Trophoblast cell (in vitro differentiated cells and primary cell): Measurements from ENCODE around the gene C3orf70.

Experiments
- DNase-seq, 2 donors: peaks; one replicate each; pipeline ENCODE4 v3.0.0-alpha.2; 2016
- H2AFZ ChIP-seq: 2 replicates; pipeline ENCODE4 v1.6.1; 2013; ENCODE audit warnings: low read length, moderate library complexity, mild to moderate bottlenecking; ENCODE audit not compliant: insufficient read depth, poor library complexity
- H2AK5ac ChIP-seq: 2 replicates; pipeline ENCODE4 v1.6.1; 2013; ENCODE audit warnings: mild to moderate bottlenecking, low read length
- H2BK120ac ChIP-seq: 2 replicates; pipeline ENCODE4 v1.6.1; 2013; ENCODE audit warnings: low read length, mild to moderate bottlenecking, moderate library complexity; ENCODE audit not compliant: insufficient read depth, poor library complexity
- H2BK12ac ChIP-seq: 2 replicates; pipeline ENCODE4 v1.6.1; 2013; ENCODE audit warnings: mild to moderate bottlenecking, low read length, moderate library complexity
- H2BK5ac ChIP-seq: 2 replicates; pipeline ENCODE4 v1.6.1; 2013; ENCODE audit warnings: low read length, low read depth, moderate library complexity, mild to moderate bottlenecking; ENCODE audit not compliant: poor library complexity
- H3K14ac ChIP-seq: 2 replicates; pipeline ENCODE4 v1.6.1; 2013; ENCODE audit warnings: mild to moderate bottlenecking, low read length
- H3K18ac ChIP-seq: 2 replicates; pipeline ENCODE4 v1.6.1; 2013; ENCODE audit warnings: mild to moderate bottlenecking, low read length
- H3K23ac ChIP-seq: 2 replicates; pipeline ENCODE4 v1.6.1; 2013; ENCODE audit warnings: low read length
- H3K27ac ChIP-seq: 2 replicates; pipeline ENCODE4 v1.5.1; 2013; ENCODE audit warnings: low read depth, mild to moderate bottlenecking, inconsistent platforms, low read length, moderate library complexity
- H3K27me3 ChIP-seq: 2 replicates; pipeline ENCODE4 v1.6.1; 2013; ENCODE audit warnings: inconsistent platforms, mild to moderate bottlenecking, low read length, moderate library complexity; ENCODE audit not compliant: insufficient read depth
- H3K36me3 ChIP-seq, 2 experiments: 1 replicate in 1 of 2; 2 replicates in 1 of 2; pipeline ENCODE4 v1.6.1; 2013; ENCODE audit warnings: low read length in 2 of 2, mild to moderate bottlenecking in 2 of 2, moderate library complexity in 1 of 2; ENCODE audit not compliant: insufficient read depth in 2 of 2, control insufficient read depth in 1 of 2
- H3K4ac ChIP-seq: 2 replicates; pipeline ENCODE4 v1.6.1; 2013; ENCODE audit warnings: low read depth, mild to moderate bottlenecking, low read length, moderate library complexity
- H3K4me1 ChIP-seq, 2 experiments: 1 replicate in 1 of 2; 2 replicates in 1 of 2; pipeline ENCODE4 v1.6.1; 2013; ENCODE audit warnings: low read length in 2 of 2, mild to moderate bottlenecking in 2 of 2, moderate library complexity in 1 of 2; ENCODE audit not compliant: insufficient read depth in 2 of 2, control insufficient read depth in 1 of 2
- H3K4me2 ChIP-seq: 2 replicates; pipeline ENCODE4 v1.6.1; 2013; ENCODE audit warnings: inconsistent platforms, mild to moderate bottlenecking, low read length, moderate library complexity
- H3K4me3 ChIP-seq: 2 replicates; pipeline ENCODE4 v1.5.1; 2013; ENCODE audit warnings: mild to moderate bottlenecking, low read depth, low read length, inconsistent platforms
- H3K79me1 ChIP-seq: one replicate; pipeline ENCODE4 v1.6.1; 2013; ENCODE audit warnings: low read length
- H3K79me2 ChIP-seq: 2 replicates; pipeline ENCODE4 v1.6.1; 2013; ENCODE audit warnings: low read length, mild to moderate bottlenecking; ENCODE audit not compliant: control insufficient read depth, insufficient read depth, poor library complexity
- H3K9ac ChIP-seq: 2 replicates; pipeline ENCODE4 v1.6.1; 2013; ENCODE audit warnings: mild to moderate bottlenecking, low read length
- H3K9me3 ChIP-seq: 2 replicates; pipeline ENCODE4 v1.6.1; 2013; ENCODE audit warnings: low read depth, mild to moderate bottlenecking, control low read depth, inconsistent platforms, low read length; ENCODE audit not compliant: insufficient read depth
- H4K12ac ChIP-seq: 2 replicates; pipeline ENCODE4 v1.6.1; 2013; ENCODE audit warnings: low read depth, mild to moderate bottlenecking, low read length, moderate library complexity
- H4K8ac ChIP-seq: 2 replicates; pipeline ENCODE4 v1.6.1; 2013; ENCODE audit warnings: low read depth, mild to moderate bottlenecking, low read length, moderate library complexity
- H4K91ac ChIP-seq: one replicate; pipeline ENCODE4 v1.6.1; 2013; ENCODE audit warnings: low read depth, mild to moderate bottlenecking, low read length, moderate library complexity
- WGBS: extraction: QIAGEN DNeasy Blood & Tissue Kit; methylation state at CpG from one replicate; pipeline ENCODE4 v1.1.7; 2013; ENCODE audit warnings: missing lambda C conversion rate; ENCODE audit not compliant: insufficient read length, insufficient coverage; ENCODE audit errors: extremely low coverage; 5-methylcytosine and 5-hydroxymethylcytosine counted together

The C3orf70 gene

GRCh38 chr3:185197068-185197467 lies 44.2 kb upstream of the C3orf70 start:
- H3K9me3 ChIP-seq, result no peaks in the 10 kb centered on the region
- no peak overlapping the region for H4K8ac ChIP-seq
- no peak overlapping the region for H3K4me2 ChIP-seq
- H3K79me2 ChIP-seq, result no peaks in the 10 kb centered on the region
- H3K27me3 ChIP-seq, result no peaks in the 10 kb centered on the region
- no peak overlapping the region for H4K12ac ChIP-seq
- no peak overlapping the region for H3K4me3 ChIP-seq
- no peak overlapping the region for H4K91ac ChIP-seq
- no peak overlapping the region for H3K23ac ChIP-seq
- H3K9ac ChIP-seq, result no peak overlapping the region
- no peak overlapping the region for H2BK5ac ChIP-seq
- H3K4me1 ChIP-seq, result no peaks in the 10 kb centered on the region
- no peaks in the 10 kb centered on the region for H3K79me1 ChIP-seq
- H3K14ac ChIP-seq, result no peak overlapping the region
- H2BK120ac ChIP-seq, result no peak overlapping the region
- H2AK5ac ChIP-seq, result no peak overlapping the region
- no CpG with 5 or more reads among the region's 2 CpGs for WGBS
- no peak overlapping the region for H3K18ac ChIP-seq
- H3K36me3 ChIP-seq, result no peaks in the 10 kb centered on the region
- no peak overlapping the region for H3K4ac ChIP-seq
- DNase-seq, result no peak
- H3K27ac ChIP-seq, result no peak overlapping the region
- no peak overlapping the region for H2BK12ac ChIP-seq
- H2AFZ ChIP-seq, result no peak overlapping the region

GRCh38 chr3:185195652-185196051 lies 42.8 kb upstream of the C3orf70 start:
- Histone ChIP-seq H2BK12ac (no peak overlapping the region), H4K91ac (no peak overlapping the region), H3K4ac (no peak overlapping the region), H3K79me2 (no peaks in the 10 kb centered on the region), H3K36me3 (no peaks in the 10 kb centered on the region), H3K4me2 (no peak overlapping the region), H4K8ac (no peak overlapping the region), H4K12ac (no peak overlapping the region), H2BK5ac (no peak overlapping the region), H3K14ac (no peak overlapping the region), H3K9ac (no peak overlapping the region), H3K18ac (no peak overlapping the region), H3K4me1 (no peaks in the 10 kb centered on the region), H2BK120ac (no peak overlapping the region), H3K9me3 (no peaks in the 10 kb centered on the region), H2AK5ac (no peak overlapping the region), H2AFZ (no peak overlapping the region), H3K79me1 (no peaks in the 10 kb centered on the region), H3K27ac (no peak overlapping the region), H3K23ac (no peak overlapping the region), H3K27me3 (no peaks in the 10 kb centered on the region), H3K4me3 (no peak overlapping the region)
- no CpG with 5 or more reads among the region's 4 CpGs for WGBS
- no peak for DNase-seq

- no peak for DNase-seq
- H3K4ac ChIP-seq, result no peak overlapping the region
- no peak overlapping the region for H3K9ac ChIP-seq
- no peaks in the 10 kb centered on the region for H3K79me1 ChIP-seq
- no peak overlapping the region for H2BK120ac ChIP-seq
- no peak overlapping the region for H2BK5ac ChIP-seq
- H3K4me2 ChIP-seq, result no peak overlapping the region
- no peak overlapping the region for H2BK12ac ChIP-seq
- H3K14ac ChIP-seq, result no peak overlapping the region
- H4K91ac ChIP-seq, result no peak overlapping the region
- H4K8ac ChIP-seq, result no peak overlapping the region
- no peaks in the 10 kb centered on the region for H3K27me3 ChIP-seq
- H2AK5ac ChIP-seq, result no peak overlapping the region
- H3K18ac ChIP-seq, result no peak overlapping the region
- no peak overlapping the region for H3K23ac ChIP-seq
- H3K9me3 ChIP-seq, result no peaks in the 10 kb centered on the region
- no peak overlapping the region for H3K4me3 ChIP-seq
- no peaks in the 10 kb centered on the region for H3K36me3 ChIP-seq
- no peaks in the 10 kb centered on the region for H3K79me2 ChIP-seq
- no peak overlapping the region for H4K12ac ChIP-seq
- H3K27ac ChIP-seq, result no peak overlapping the region
- no peaks in the 10 kb centered on the region for H3K4me1 ChIP-seq
- H2AFZ ChIP-seq, result no peak overlapping the region
Observed at GRCh38 chr3:185188816-185189215, 36.0 kb upstream of the C3orf70 start.

GRCh38 chr3:185187391-185187790 lies 34.5 kb upstream of the C3orf70 start:
- H3K4me1 ChIP-seq, result no peaks in the 10 kb centered on the region
- H3K36me3 ChIP-seq, result no peaks in the 10 kb centered on the region
- no peak overlapping the region for H3K9ac ChIP-seq
- no peak overlapping the region for H3K18ac ChIP-seq
- H3K4ac ChIP-seq, result no peak overlapping the region
- H3K9me3 ChIP-seq, result no peaks in the 10 kb centered on the region
- H4K91ac ChIP-seq, result no peak overlapping the region
- no peak overlapping the region for H4K12ac ChIP-seq
- H2BK12ac ChIP-seq, result no peak overlapping the region
- DNase-seq, result no peak
- H2BK120ac ChIP-seq, result no peak overlapping the region
- no peaks in the 10 kb centered on the region for H3K79me2 ChIP-seq
- H2BK5ac ChIP-seq, result no peak overlapping the region
- H2AK5ac ChIP-seq, result no peak overlapping the region
- H3K27ac ChIP-seq, result no peak overlapping the region
- H4K8ac ChIP-seq, result no peak overlapping the region
- no peak overlapping the region for H3K4me3 ChIP-seq
- no peak overlapping the region for H3K23ac ChIP-seq
- H3K79me1 ChIP-seq, result no peaks in the 10 kb centered on the region
- no peaks in the 10 kb centered on the region for H3K27me3 ChIP-seq
- WGBS, result no CpG with 5 or more reads among the region's 2 CpGs
- no peak overlapping the region for H3K4me2 ChIP-seq
- no peak overlapping the region for H3K14ac ChIP-seq
- H2AFZ ChIP-seq, result no peak overlapping the region
